WTC11 (cell line): ENCODE measurements around the gene MAP3K2.

ENCODE experiments used
- AFF4 ChIP-seq: sonication (generic); formaldehyde crosslinking; IDR thresholded peaks from 2 replicates; pipeline ENCODE4 v1.8.1; 2023; ENCODE audit warnings: mild to moderate bottlenecking, missing genetic modification reagents, borderline replicate concordance
- ARID4B ChIP-seq: sonication (generic); formaldehyde crosslinking; IDR thresholded peaks from 2 replicates; pipeline ENCODE4 v1.8.0; 2023; ENCODE audit warnings: missing genetic modification reagents, mild to moderate bottlenecking, borderline replicate concordance
- ATF3 ChIP-seq: sonication (generic); formaldehyde crosslinking; conservative IDR thresholded peaks from 2 replicates; pipeline ENCODE4 v1.8.1; 2022; ENCODE audit warnings: mild to moderate bottlenecking, missing genetic modification reagents
- CTCF ChIP-seq: fragments of 200-600 bp; IDR thresholded peaks from 2 replicates; pipeline ENCODE4 v1.8.0; 2022; ENCODE audit warnings: antibody characterized with exemption
- ETV6 ChIP-seq: sonication (generic); formaldehyde crosslinking; IDR thresholded peaks from 2 replicates; pipeline ENCODE4 v1.8.1; 2022; ENCODE audit warnings: mild to moderate bottlenecking, missing genetic modification reagents
- FOXJ3 ChIP-seq: sonication (generic); formaldehyde crosslinking; IDR thresholded peaks from 2 replicates; pipeline ENCODE4 v1.9.0; 2021; ENCODE audit warnings: missing genetic modification reagents, mild to moderate bottlenecking, borderline replicate concordance
- MAX ChIP-seq: sonication (generic); formaldehyde crosslinking; IDR thresholded peaks from 2 replicates; pipeline ENCODE4 v1.8.0; 2022; ENCODE audit warnings: mild to moderate bottlenecking, missing genetic modification reagents
- NFYB ChIP-seq: sonication (generic); formaldehyde crosslinking; conservative IDR thresholded peaks from 2 replicates; pipeline ENCODE4 v1.8.0; 2022; ENCODE audit warnings: low read depth, missing genetic modification reagents
- TP53 ChIP-seq: sonication (generic); formaldehyde crosslinking; IDR thresholded peaks from 2 replicates; pipeline ENCODE4 v1.8.1; 2023; ENCODE audit warnings: mild to moderate bottlenecking, missing genetic modification reagents
- USF1 ChIP-seq: sonication (generic); formaldehyde crosslinking; IDR thresholded peaks from 2 replicates; pipeline ENCODE4 v1.8.0; 2022; ENCODE audit warnings: mild to moderate bottlenecking, missing genetic modification reagents
- USF2 ChIP-seq: sonication (generic); formaldehyde crosslinking; IDR thresholded peaks from 2 replicates; pipeline ENCODE4 v1.8.1; 2023; ENCODE audit warnings: mild to moderate bottlenecking, missing genetic modification reagents, moderate library complexity
- ZNF317 ChIP-seq: sonication (generic); formaldehyde crosslinking; IDR thresholded peaks from 2 replicates; pipeline ENCODE4 v1.8.1; 2023; ENCODE audit warnings: low read depth, mild to moderate bottlenecking, moderate library complexity, missing genetic modification reagents, borderline replicate concordance

GRCh38 chr2:127421871-127422558 lies 34.2 kb upstream of the MAP3K2 start:
- TF ChIP-seq CTCF: no peak
- TF ChIP-seq ATF3 (CRISPR knock-in tag): no peak
- TF ChIP-seq USF2: no peak
- TF ChIP-seq ARID4B (CRISPR knock-in tag): no peak; the same call in 1 of the 2 replicates
- no peak for TF ChIP-seq AFF4 (CRISPR knock-in tag)
- no peak for TF ChIP-seq ZNF317 (CRISPR knock-in tag)
- TF ChIP-seq TP53: no peak
- no peak for TF ChIP-seq FOXJ3
- TF ChIP-seq USF1 (CRISPR knock-in tag): no peak
- no peak for TF ChIP-seq MAX (CRISPR knock-in tag)
- no peak for TF ChIP-seq ETV6 (CRISPR knock-in tag)
- TF ChIP-seq NFYB (CRISPR knock-in tag): no peak
